ENCODE measurements around the gene IFITM10. TPM values are rescaled to one million over a fixed set of nuclear protein-coding genes. Genes with fewer than 3 reads are reported as not detected.

IFITM10 gene
- total and polyA plus RNA-seq, 10 of the 15 experiments (the other 5 are each of a cell fraction or from before 2014, with no cell fraction given): 0.04 to 0.27 TPM; not detected in 8

GRCh38 chr11:1750840-1751530 is 590 bp upstream of the IFITM10 start:
- POLR2A ChIA-PET: no interaction called here
- no peaks in the 10 kb centered on the region; a peak in 1 of 4 replicates for H3K27me3 ChIP-seq (replicated peaks in 1 of 2; ENCODE audit: control insufficient read depth in 2 of 2, insufficient read depth in 2 of 2, low read length in 1 of 2)
- in situ Hi-C loops (cut with MboI) (no loop called here), intact Hi-C loops (cut with micrococcal nuclease; ENCODE audit: unreplicated experiment) (no loop called here)
- no peaks in the 10 kb centered on the region for H3K4me1 ChIP-seq (ENCODE audit: control insufficient read depth, insufficient read depth, low read length)
- no peaks in the 10 kb centered on the region for H4K20me1 ChIP-seq (ENCODE audit: control insufficient read depth, insufficient read depth)
- H3K9ac ChIP-seq (ENCODE audit: control insufficient read depth, insufficient read depth, low read length): no peak overlapping the region
- no peaks in the 10 kb centered on the region; the same call in 2 of the 3 replicates for H3K9me3 ChIP-seq (replicated peaks; ENCODE audit: control insufficient read depth, insufficient read depth, low read length)
- no peak overlapping the region for H3K4me2 ChIP-seq (ENCODE audit: control insufficient read depth, insufficient read depth)
- FAIRE-seq (no peak), DNase-seq (ENCODE audit: low read depth, low spot score) (no peak), ATAC-seq (no peak)
- CTCF ChIA-PET: interaction anchor here (1.1 kb wide), 1 partner anchor 15 kb away, joined by 3 read pairs; no protein-coding TSS in a partner anchor
- RAD21 ChIA-PET (ENCODE audit: unreplicated experiment): no interaction called here
- no peaks in the 10 kb centered on the region for H3K79me2 ChIP-seq (ENCODE audit: control insufficient read depth, insufficient read depth, low read length)
- H3K36me3 ChIP-seq (ENCODE audit: control insufficient read depth in 2 of 2, insufficient read depth in 2 of 2, low read length in 1 of 2): no peaks in the 10 kb centered on the region
- no peak overlapping the region for H3K4me3 ChIP-seq
- H2AFZ ChIP-seq (ENCODE audit: control insufficient read depth, low read depth, low read length): no peak overlapping the region
- SMC1A ChIA-PET (ENCODE audit: uncharacterized antibody, unreplicated experiment): no interaction called here
- no peak overlapping the region for H3K27ac ChIP-seq (ENCODE audit: control insufficient read depth, insufficient read depth)
- no TSS peak for BruUV-seq (replicated peaks)
- WGBS (ENCODE audit: insufficient coverage, insufficient replicate concordance, low lambda C conversion rate, missing lambda C conversion rate): 37% methylated on average over 14 of the region's 14 CpGs
- TF ChIP-seq POLR2A (IDR thresholded peaks at IDR 0.05; ENCODE audit: low read depth, low read length) (peak; percentile 19; the same call in 1 of the 2 replicates), ZSCAN29 (IDR thresholded peaks at IDR 0.05) (no peak)

- no peaks in the 10 kb centered on the region; a peak in 1 of 4 replicates for H3K27me3 ChIP-seq (replicated peaks in 1 of 2; ENCODE audit: control insufficient read depth in 2 of 2, insufficient read depth in 2 of 2, low read length in 1 of 2)
- 72% methylated on average over 16 of the region's 25 CpGs for WGBS (ENCODE audit: insufficient coverage, insufficient replicate concordance, low lambda C conversion rate, missing lambda C conversion rate)
- RAD21 ChIA-PET (ENCODE audit: unreplicated experiment): interaction anchor here (0.5 kb wide), 1 partner anchor 10 kb away, joined by 4 read pairs; no protein-coding TSS in a partner anchor
- H3K9me3 ChIP-seq (replicated peaks; ENCODE audit: control insufficient read depth, insufficient read depth, low read length): no peaks in the 10 kb centered on the region; the same call in 2 of the 3 replicates
- ATAC-seq (no peak), DNase-seq (ENCODE audit: low read depth, low spot score) (no peak), FAIRE-seq (no peak)
- POLR2A ChIA-PET: no interaction called here
- intact Hi-C loops (cut with micrococcal nuclease; ENCODE audit: unreplicated experiment) (no loop called here), in situ Hi-C loops (cut with MboI) (no loop called here)
- no peak overlapping the region for H3K4me2 ChIP-seq (ENCODE audit: control insufficient read depth, insufficient read depth)
- H3K79me2 ChIP-seq (ENCODE audit: control insufficient read depth, insufficient read depth, low read length): no peaks in the 10 kb centered on the region
- no TSS peak for BruUV-seq (replicated peaks)
- no peak overlapping the region for H3K9ac ChIP-seq (ENCODE audit: control insufficient read depth, insufficient read depth, low read length)
- H3K4me3 ChIP-seq: no peak overlapping the region
- no peaks in the 10 kb centered on the region for H3K36me3 ChIP-seq (ENCODE audit: control insufficient read depth in 2 of 2, insufficient read depth in 2 of 2, low read length in 1 of 2)
- H4K20me1 ChIP-seq (ENCODE audit: control insufficient read depth, insufficient read depth): no peaks in the 10 kb centered on the region
- no peak overlapping the region for H2AFZ ChIP-seq (ENCODE audit: control insufficient read depth, low read depth, low read length)
- no peaks in the 10 kb centered on the region for H3K4me1 ChIP-seq (ENCODE audit: control insufficient read depth, insufficient read depth, low read length)
- CTCF ChIA-PET: interaction anchor here (0.5 kb wide), 1 partner anchor 41 kb away, joined by 3 read pairs; no protein-coding TSS in a partner anchor
- SMC1A ChIA-PET (ENCODE audit: uncharacterized antibody, unreplicated experiment): no interaction called here
- H3K27ac ChIP-seq (ENCODE audit: control insufficient read depth, insufficient read depth): no peak overlapping the region
- TF ChIP-seq BCLAF1 (IDR thresholded peaks at IDR 0.05) (no peak), NFYA (IDR thresholded peaks at IDR 0.05; ENCODE audit: borderline replicate concordance, low read depth, low read length) (no peak), SP1 (IDR thresholded peaks at IDR 0.05; ENCODE audit: low read depth, low read length) (no peak), NR2C2 (IDR thresholded peaks at IDR 0.05; ENCODE audit: borderline replicate concordance, control insufficient read depth, insufficient read length, low read depth) (no peak), ETV6 (conservative IDR thresholded peaks at IDR 0.05 in 1 of 2, IDR thresholded peaks at IDR 0.05 in 1 of 2; ENCODE audit: borderline replicate concordance in 1 of 2, low read depth in 1 of 2) (no peak), ZBTB33 (IDR thresholded peaks at IDR 0.05) (no peak), YY1 (IDR thresholded peaks at IDR 0.05; ENCODE audit: low read depth, low read length) (no peak), POLR2A (IDR thresholded peaks at IDR 0.05; ENCODE audit: low read depth, low read length) (no peak)
Observed at GRCh38 chr11:1749395-1750351, 722 bp downstream of the IFITM10 start.

Measured in GM12878 (cell line).